ENCODE results near the gene FBXL7. TPM values are rescaled to one million over a fixed set of nuclear protein-coding genes. Genes with fewer than 3 reads are reported as not detected.

Gene FBXL7
- total and polyA plus RNA-seq, 2 donors (not counting 3 experiments of a cell fraction or from before 2014, with no cell fraction given) = 23.5 to 32.2 TPM

GRCh38 chr5:15794052-15794985 is 294.3 kb downstream of the FBXL7 start:
- BruUV-seq (replicated peaks) = no TSS peak
- Histone ChIP-seq H3K4me1 (ENCODE audit: control insufficient read depth, extremely low read depth, insufficient read depth, low read length) (peaks cover 30% of the 10 kb centered on the region), H3K9ac (replicated peaks; ENCODE audit: extremely low read depth, insufficient read depth, low read length) (peak overlapping the region; percentile 24), H3K4me3 (replicated peaks in 1 of 3; ENCODE audit: insufficient read depth in 1 of 3, low read depth in 1 of 3, low read length in 3 of 3) (no peak overlapping the region), H3K9me1 (replicated peaks; ENCODE audit: control insufficient read depth, extremely low read depth, insufficient read depth, low read length) (no peaks in the 10 kb centered on the region), H3K27me3 (ENCODE audit: control insufficient read depth in 2 of 2, insufficient read depth in 2 of 2, low read length in 2 of 2) (no peaks in the 10 kb centered on the region), H3K9me3 (replicated peaks; ENCODE audit: control insufficient read depth, insufficient read depth, low read length) (no peaks in the 10 kb centered on the region), H3K36me3 (ENCODE audit: control insufficient read depth in 2 of 2, extremely low read depth in 1 of 2, insufficient read depth in 2 of 2, low read length in 2 of 2) (no peaks in the 10 kb centered on the region), H4K20me1 (replicated peaks; ENCODE audit: control insufficient read depth, extremely low read depth, insufficient read depth, low read length) (peaks cover 4% of the 10 kb centered on the region), H3K27ac (ENCODE audit: insufficient read depth, low read depth, low read length) (peak overlapping the region; percentile 41), H3K4me2 (ENCODE audit: insufficient read depth, low read length) (peak overlapping the region; percentile 60), H2AFZ (ENCODE audit: low read depth, low read length) (no peak overlapping the region), H3K79me2 (ENCODE audit: control insufficient read depth, insufficient read depth, low read length) (peaks cover 3% of the 10 kb centered on the region)
- DNase-seq (ENCODE audit: low read depth, low spot score) (peak; percentile 74), FAIRE-seq (peak; percentile 75)
- TF ChIP-seq FOS (IDR thresholded peaks at IDR 0.05; ENCODE audit: borderline replicate concordance, insufficient read depth, low read length) (no peak), MYC (IDR thresholded peaks at IDR 0.05; ENCODE audit: low read depth, low read length) (no peak), CTCF (IDR thresholded peaks at IDR 0.05; ENCODE audit: extremely low read depth in 1 of 2, insufficient read depth in 1 of 2, low read depth in 1 of 2, low read length in 2 of 2) (peak in 1 of 2 donors; percentile 15)
- POLR2A ChIA-PET = no interaction called here
- dilution Hi-C loops (cut with MboI; ENCODE audit: extremely low pct_ligation_motif_present, low sequenced_read_pairs) = no loop called here
- CTCF ChIA-PET = interaction anchor here (0.6 to 4.0 kb wide), 16 partner anchors 14 to 688 kb away, joined by 3 to 24 read pairs (median 4); no protein-coding TSS in a partner anchor
- intact Hi-C loops (cut with micrococcal nuclease) = loop anchor here (1.0 to 10.0 kb wide), 6 partner anchors 111 to 690 kb away; partner anchors contain the start of gene FBXL7

Data from endothelial cell of umbilical vein (primary cell).